Transverse colon (tissue), 4 donors: ENCODE results near the gene SPEN. TPM values are rescaled to one million over a fixed set of nuclear protein-coding genes. Genes with fewer than 3 reads are reported as not detected.

Source experiments
- DNase-seq: peaks from one replicate; pipeline ENCODE4 v3.0.0-alpha.2; 2019
- H3K27ac ChIP-seq, 4 donors: fragments of 200-600 bp; sonication (generic); 2 replicates each; pipeline ENCODE4 v1.5.1; 2016 to 2018; ENCODE audit warnings: inconsistent platforms in 4 of 4
- H3K27me3 ChIP-seq: fragments of 200-600 bp; sonication (generic); 2 replicates; pipeline ENCODE4 v1.5.1; 2017; ENCODE audit warnings: inconsistent platforms
- H3K36me3 ChIP-seq, 4 donors: fragments of 200-600 bp; sonication (generic); 2 replicates each; pipeline ENCODE4 v1.5.1; 2017 to 2019; ENCODE audit warnings: inconsistent platforms in 4 of 4
- H3K4me1 ChIP-seq, 4 donors: fragments of 200-600 bp; sonication (generic); 2 replicates each; pipeline ENCODE4 v1.5.1; 2017 to 2020; ENCODE audit warnings: inconsistent platforms in 4 of 4
- H3K4me3 ChIP-seq, 4 donors: fragments of 200-600 bp; sonication (generic); 1 replicate in 1 of 4; 2 replicates in 3 of 4; pipeline versions ENCODE4 v1.5.1 to v1.6.1; 2017 to 2019; ENCODE audit warnings: inconsistent platforms in 4 of 4
- H3K9me3 ChIP-seq, 2 donors: fragments of 200-600 bp; sonication (generic); 2 replicates each; pipeline ENCODE4 v1.5.1; 2017 to 2019; ENCODE audit warnings: inconsistent platforms in 2 of 2
- EP300 ChIP-seq: sonication (generic); formaldehyde crosslinking; IDR thresholded peaks from one replicate; pipeline ENCODE4 v1.6.1; 2017; ENCODE audit warnings: antibody characterized with exemption, low read depth
- POLR2A ChIP-seq: fragments of 450-650 bp; IDR thresholded peaks from one replicate; pipeline ENCODE4 v1.6.1; 2016; ENCODE audit warnings: antibody characterized with exemption, mild to moderate bottlenecking, moderate library complexity
- POLR2AphosphoS5 ChIP-seq, 3 donors: sonication (generic); formaldehyde crosslinking; IDR thresholded peaks; one replicate each; pipeline ENCODE4 v1.6.1; 2016; ENCODE audit warnings: antibody characterized with exemption in 3 of 3
- WGBS, 2 donors: methylation state at CpG; one replicate each; pipeline ENCODE4 v1.1.5; 2018; ENCODE audit warnings: low coverage in 1 of 2; 5-methylcytosine and 5-hydroxymethylcytosine counted together
- in situ Hi-C, 4 donors: fragments of 200-750 bp; cut with MboI; loops; one replicate each; pipeline versions ENCODE4 v1.15.0 to v1.15.1; 2017; ENCODE audit warnings: low sequenced_read_pairs in 3 of 4, low pct_ligation_motif_present in 1 of 4, low pct_unique_long_range_greater_than_20kb in 1 of 4
- intact Hi-C: fragments of 100-400 bp; cut with DNase I; formaldehyde crosslinking; loops from one replicate; pipeline ENCODE4 v1.15.1; 2023; ENCODE audit warnings: low total_unique reads
- total RNA-seq, 4 donors: library from RNA; depleted of rRNA; stranded (reverse); fragments of >200 nt; gene quantifications; one replicate each; pipeline ENCODE4 v1.1.0, GENCODE V29; 2016
- TF ChIP-seq, protein P1 (sequence below), 5 experiments: fragments of 200-600 bp in 3 of 5; fragments of 450-650 bp in 2 of 5; sonication (generic) in 3 of 5; IDR thresholded peaks; 1 replicate in 2 of 5; 2 replicates in 3 of 5; pipeline ENCODE4 v1.5.1; 2016 to 2017; ENCODE audit warnings: antibody characterized with exemption in 5 of 5, inconsistent platforms in 3 of 5, mild to moderate bottlenecking in 2 of 5, moderate library complexity in 1 of 5

The SPEN gene
- total RNA-seq, 4 donors from 2014 or later = 28.4 to 81.9 (median 42.6) TPM

DNA sequence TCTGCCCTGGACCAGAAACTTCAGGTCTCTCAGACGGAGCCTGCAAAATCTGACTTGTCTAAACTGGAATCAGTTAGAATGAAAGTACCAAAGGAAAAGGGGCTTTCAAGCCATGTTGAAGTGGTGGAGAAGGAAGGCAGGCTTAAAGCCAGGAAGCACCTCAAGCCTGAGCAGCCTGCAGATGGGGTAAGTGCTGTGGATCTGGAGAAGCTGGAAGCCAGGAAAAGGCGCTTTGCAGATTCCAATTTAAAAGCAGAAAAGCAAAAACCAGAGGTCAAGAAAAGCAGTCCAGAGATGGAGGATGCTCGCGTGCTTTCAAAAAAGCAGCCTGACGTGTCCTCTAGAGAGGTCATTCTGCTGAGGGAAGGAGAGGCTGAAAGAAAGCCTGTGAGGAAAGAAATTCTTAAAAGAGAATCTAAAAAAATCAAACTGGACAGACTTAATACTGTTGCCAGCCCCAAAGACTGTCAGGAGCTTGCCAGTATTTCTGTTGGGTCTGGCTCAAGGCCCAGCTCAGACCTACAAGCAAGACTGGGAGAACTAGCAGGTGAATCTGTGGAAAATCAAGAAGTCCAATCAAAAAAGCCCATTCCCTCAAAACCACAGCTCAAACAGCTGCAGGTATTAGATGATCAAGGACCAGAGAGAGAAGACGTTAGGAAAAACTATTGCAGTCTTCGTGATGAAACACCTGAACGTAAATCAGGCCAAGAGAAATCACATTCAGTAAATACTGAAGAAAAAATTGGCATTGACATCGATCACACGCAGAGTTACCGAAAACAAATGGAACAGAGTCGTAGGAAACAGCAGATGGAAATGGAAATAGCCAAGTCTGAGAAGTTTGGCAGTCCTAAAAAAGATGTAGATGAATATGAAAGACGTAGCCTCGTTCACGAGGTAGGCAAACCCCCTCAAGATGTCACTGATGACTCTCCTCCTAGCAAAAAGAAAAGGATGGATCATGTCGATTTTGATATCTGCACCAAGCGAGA lies 81.8 kb downstream of the SPEN start:
- TF ChIP-seq EP300 (no peak), POLR2AphosphoS5 (IDR thresholded peaks at IDR 0.05) (no peak), POLR2A (no peak)
- TF ChIP-seq, protein P1, sequence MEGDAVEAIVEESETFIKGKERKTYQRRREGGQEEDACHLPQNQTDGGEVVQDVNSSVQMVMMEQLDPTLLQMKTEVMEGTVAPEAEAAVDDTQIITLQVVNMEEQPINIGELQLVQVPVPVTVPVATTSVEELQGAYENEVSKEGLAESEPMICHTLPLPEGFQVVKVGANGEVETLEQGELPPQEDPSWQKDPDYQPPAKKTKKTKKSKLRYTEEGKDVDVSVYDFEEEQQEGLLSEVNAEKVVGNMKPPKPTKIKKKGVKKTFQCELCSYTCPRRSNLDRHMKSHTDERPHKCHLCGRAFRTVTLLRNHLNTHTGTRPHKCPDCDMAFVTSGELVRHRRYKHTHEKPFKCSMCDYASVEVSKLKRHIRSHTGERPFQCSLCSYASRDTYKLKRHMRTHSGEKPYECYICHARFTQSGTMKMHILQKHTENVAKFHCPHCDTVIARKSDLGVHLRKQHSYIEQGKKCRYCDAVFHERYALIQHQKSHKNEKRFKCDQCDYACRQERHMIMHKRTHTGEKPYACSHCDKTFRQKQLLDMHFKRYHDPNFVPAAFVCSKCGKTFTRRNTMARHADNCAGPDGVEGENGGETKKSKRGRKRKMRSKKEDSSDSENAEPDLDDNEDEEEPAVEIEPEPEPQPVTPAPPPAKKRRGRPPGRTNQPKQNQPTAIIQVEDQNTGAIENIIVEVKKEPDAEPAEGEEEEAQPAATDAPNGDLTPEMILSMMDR (IDR thresholded peaks at IDR 0.05) = no peak
- Histone ChIP-seq H3K27me3 (no peaks in the 10 kb centered on the region), H3K27ac (no peak overlapping the region), H3K9me3 (no peaks in the 10 kb centered on the region), H3K36me3 (peaks cover 0 to 84% (median 40%) of the 10 kb centered on the region in 4 donors), H3K4me3 (no peak overlapping the region), H3K4me1 (no peaks in the 10 kb centered on the region)
- in situ Hi-C loops = no loop called here
- DNase-seq = no peak
- intact Hi-C loops = no loop called here
- WGBS, 2 donors = 94 to 98% methylated on average over 15 to 17 of the region's 17 CpGs

GRCh38 chr1:15931401-15931800 lies 83.9 kb downstream of the SPEN start:
- peaks cover 0 to 72% (median 37%) of the 10 kb centered on the region in 4 donors for H3K36me3 ChIP-seq
- no peaks in the 10 kb centered on the region for H3K27me3 ChIP-seq
- no peak overlapping the region for H3K4me3 ChIP-seq
- no peaks in the 10 kb centered on the region for H3K4me1 ChIP-seq
- WGBS, 2 donors = 91 to 95% methylated on average over 4 to 11 of the region's 11 CpGs
- in situ Hi-C loops (no loop called here), intact Hi-C loops (no loop called here)
- no peaks in the 10 kb centered on the region for H3K9me3 ChIP-seq
- DNase-seq = no peak
- H3K27ac ChIP-seq = no peak overlapping the region
- TF ChIP-seq POLR2AphosphoS5 (IDR thresholded peaks at IDR 0.05) = no peak
- TF ChIP-seq, protein P1 (IDR thresholded peaks at IDR 0.05) = no peak
- no peak for TF ChIP-seq EP300
- no peak for TF ChIP-seq POLR2A

- no peak overlapping the region for H3K4me3 ChIP-seq
- no peak for DNase-seq
- H3K27ac ChIP-seq = no peak overlapping the region
- intact Hi-C loops = no loop called here
- no peaks in the 10 kb centered on the region for H3K9me3 ChIP-seq
- H3K4me1 ChIP-seq = no peaks in the 10 kb centered on the region
- H3K36me3 ChIP-seq = peaks cover 0 to 72% (median 37%) of the 10 kb centered on the region in 4 donors
- WGBS, 2 donors = 97% methylated on average over 19 of the region's 19 CpGs; no CpG with 5 or more reads in 1 of the 2 donors
- TF ChIP-seq EP300 = no peak
- no peak for TF ChIP-seq POLR2A
- TF ChIP-seq, protein P1 (IDR thresholded peaks at IDR 0.05) = no peak
- TF ChIP-seq POLR2AphosphoS5 (IDR thresholded peaks at IDR 0.05) = no peak
- in situ Hi-C loops = no loop called here
- H3K27me3 ChIP-seq = no peaks in the 10 kb centered on the region
Measured at GRCh38 chr1:15931884-15932283, 84.4 kb downstream of the SPEN start.

DNA sequence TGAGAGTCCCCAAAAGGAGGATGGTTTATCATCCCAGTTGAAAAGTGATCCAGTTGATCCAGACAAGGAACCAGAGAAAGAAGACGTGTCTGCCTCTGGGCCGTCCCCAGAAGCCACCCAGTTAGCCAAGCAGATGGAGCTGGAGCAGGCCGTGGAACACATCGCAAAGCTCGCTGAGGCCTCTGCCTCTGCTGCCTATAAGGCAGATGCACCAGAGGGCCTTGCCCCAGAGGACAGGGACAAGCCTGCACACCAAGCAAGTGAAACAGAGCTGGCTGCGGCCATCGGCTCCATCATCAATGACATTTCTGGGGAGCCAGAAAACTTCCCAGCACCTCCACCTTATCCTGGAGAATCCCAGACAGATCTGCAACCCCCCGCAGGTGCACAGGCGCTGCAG lies 85.1 kb downstream of the SPEN start:
- intact Hi-C loops = no loop called here
- Histone ChIP-seq H3K9me3 (no peaks in the 10 kb centered on the region), H3K27me3 (no peaks in the 10 kb centered on the region), H3K27ac (no peak overlapping the region), H3K36me3 (peaks cover 0 to 68% (median 35%) of the 10 kb centered on the region in 4 donors), H3K4me3 (no peak overlapping the region), H3K4me1 (no peaks in the 10 kb centered on the region)
- TF ChIP-seq, protein P1 (IDR thresholded peaks at IDR 0.05) = no peak
- no peak for TF ChIP-seq EP300
- TF ChIP-seq POLR2A = no peak
- no peak for TF ChIP-seq POLR2AphosphoS5 (IDR thresholded peaks at IDR 0.05)
- no peak for DNase-seq
- in situ Hi-C loops = no loop called here
- WGBS, 2 donors = 97% methylated on average over 9 of the region's 9 CpGs; no CpG with 5 or more reads in 1 of the 2 donors
